Measurements from ENCODE around the gene EFCAB12.

The EFCAB12 gene

GRCh38 chr3:129445471-129445870 is 17.0 kb upstream of the EFCAB12 start:
- no peak for DNase-seq (ENCODE audit: low read depth)

GRCh38 chr3:129442947-129443346 is 14.5 kb upstream of the EFCAB12 start:
- DNase-seq (ENCODE audit: low read depth), result no peak

- DNase-seq (ENCODE audit: low read depth), result no peak
These were observed 14.1 kb upstream of the EFCAB12 start for GRCh38 chr3:129442486-129442885.

GRCh38 chr3:129441782-129442181 is 13.3 kb upstream of the EFCAB12 start:
- no peak for DNase-seq (ENCODE audit: low read depth)

GRCh38 chr3:129441215-129441614 is 12.8 kb upstream of the EFCAB12 start:
- no peak for DNase-seq (ENCODE audit: low read depth)

- no peak for DNase-seq (ENCODE audit: low read depth)
These were observed 12.3 kb upstream of the EFCAB12 start for GRCh38 chr3:129440618-129441190.

GRCh38 chr3:129439817-129440617 is 11.6 kb upstream of the EFCAB12 start, which contains the start of the genes IFT122 and MBD4:
Gene IFT122, plus strand, starts transcription at chr3:129440224. Its CDS starts 107 bp downstream, at chr3:129440331.
Gene MBD4, minus strand, starts transcription at chr3:129439948. Its CDS starts 115 bp downstream, at chr3:129439833.
- DNase-seq (ENCODE audit: low read depth), result peak; percentile 98

- no peak for DNase-seq (ENCODE audit: low read depth)
These were observed 10.9 kb upstream of the EFCAB12 start for GRCh38 chr3:129439226-129439816.

- no peak for DNase-seq (ENCODE audit: low read depth)
These were observed 6.9 kb upstream of the EFCAB12 start for GRCh38 chr3:129435367-129435766.

GRCh38 chr3:129434140-129434539 is 5.7 kb upstream of the EFCAB12 start:
- DNase-seq (ENCODE audit: low read depth), result no peak

GRCh38 chr3:129433565-129433964 is 5.1 kb upstream of the EFCAB12 start:
- no peak for DNase-seq (ENCODE audit: low read depth)

- DNase-seq (ENCODE audit: low read depth), result no peak
These were observed 4.2 kb upstream of the EFCAB12 start for GRCh38 chr3:129432671-129433070.

- DNase-seq (ENCODE audit: low read depth), result no peak
These were observed 3.6 kb upstream of the EFCAB12 start for GRCh38 chr3:129432036-129432435.

GRCh38 chr3:129429602-129430001 is 1.2 kb upstream of the EFCAB12 start:
- DNase-seq (ENCODE audit: low read depth), result no peak

- no peak for DNase-seq (ENCODE audit: low read depth)
These were observed 630 bp upstream of the EFCAB12 start for GRCh38 chr3:129429080-129429451.

- no peak for DNase-seq (ENCODE audit: low read depth)
These were observed 445 bp downstream of the EFCAB12 start for GRCh38 chr3:129428007-129428375.

GRCh38 chr3:129425619-129426018 is 2.8 kb downstream of the EFCAB12 start:
- no peak for DNase-seq (ENCODE audit: low read depth)

GRCh38 chr3:129425213-129425612 is 3.2 kb downstream of the EFCAB12 start:
- no peak for DNase-seq (ENCODE audit: low read depth)

GRCh38 chr3:129424185-129424841 is 4.1 kb downstream of the EFCAB12 start:
- DNase-seq (ENCODE audit: low read depth), result no peak

GRCh38 chr3:129422897-129423296 is 5.5 kb downstream of the EFCAB12 start:
- no peak for DNase-seq (ENCODE audit: low read depth)

GRCh38 chr3:129421988-129422745 is 6.3 kb downstream of the EFCAB12 start:
- DNase-seq (ENCODE audit: low read depth), result no peak

All from stimulated activated CD8-positive, alpha-beta memory T cell treated with anti-CD3 and anti-CD28 coated beads, Interleukin-12 subunit alpha, Interleukin-12 subunit beta, amount 100 ng/mL, for 4 hours (primary cell).